DOHH2 (cell line): ENCODE data around the gene LHX3.

Experiments used
- H3F3A ChIP-seq: fragments of 200-600 bp; sonication (generic), shearing (Covaris generic); 2 replicates; pipeline ENCODE4 v1.6.0; 2016; ENCODE audit warnings: antibody characterized with exemption, mild to moderate bottlenecking; ENCODE audit not compliant: control insufficient read depth, insufficient read depth
- H3K27ac ChIP-seq: fragments of 200-600 bp; sonication (generic); 2 replicates; pipeline ENCODE4 v1.5.1; 2014; ENCODE audit warnings: low read depth, mild to moderate bottlenecking, low read length, moderate library complexity
- H3K27me3 ChIP-seq: fragments of 200-600 bp; sonication (generic); 2 replicates; pipeline ENCODE4 v1.6.1; 2014; ENCODE audit warnings: mild to moderate bottlenecking, low read length, mixed read lengths; ENCODE audit not compliant: control insufficient read depth
- H3K36me3 ChIP-seq: fragments of 200-600 bp; sonication (generic); 2 replicates; pipeline ENCODE4 v1.6.1; 2014; ENCODE audit warnings: mild to moderate bottlenecking, low read length, moderate library complexity, mixed read lengths; ENCODE audit not compliant: control insufficient read depth
- H3K4me1 ChIP-seq: fragments of 200-600 bp; sonication (generic); 2 replicates; pipeline ENCODE4 v1.6.1; 2014; ENCODE audit warnings: mild to moderate bottlenecking, low read length, mixed read lengths; ENCODE audit not compliant: control insufficient read depth
- H3K4me2 ChIP-seq: fragments of 200-600 bp; sonication (generic); 2 replicates; pipeline ENCODE4 v1.6.0; 2014; ENCODE audit warnings: mild to moderate bottlenecking, low read length, moderate library complexity
- H3K4me3 ChIP-seq: fragments of 200-600 bp; sonication (generic); 2 replicates; pipeline ENCODE4 v1.5.1; 2014; ENCODE audit warnings: mild to moderate bottlenecking, low read length, mixed read lengths
- H3K79me2 ChIP-seq: fragments of 200-600 bp; sonication (generic); 2 replicates; pipeline ENCODE4 v1.6.1; 2014; ENCODE audit warnings: mild to moderate bottlenecking, low read length, mixed read lengths; ENCODE audit not compliant: control insufficient read depth
- H3K9me2 ChIP-seq: fragments of 200-600 bp; sonication (generic); replicated peaks from 2 replicates; pipeline ENCODE4 v1.6.1; 2014; ENCODE audit warnings: mild to moderate bottlenecking, low read length, mixed read lengths; ENCODE audit not compliant: control insufficient read depth
- H3K9me3 ChIP-seq: fragments of 200-600 bp; sonication (generic); 2 replicates; pipeline ENCODE4 v1.6.1; 2014; ENCODE audit warnings: antibody characterized with exemption, low read length, mixed read lengths; ENCODE audit not compliant: control insufficient read depth, insufficient read depth
- H4K20me1 ChIP-seq: fragments of 200-600 bp; sonication (generic); 2 replicates; pipeline ENCODE4 v1.6.0; 2014; ENCODE audit warnings: low read depth, mild to moderate bottlenecking, antibody characterized with exemption, low read length, moderate library complexity; ENCODE audit not compliant: control insufficient read depth, insufficient read depth
- CTCF ChIP-seq: fragments of 200-600 bp; sonication (generic); IDR thresholded peaks from one replicate; pipeline ENCODE4 v1.5.1; 2014; ENCODE audit warnings: antibody characterized with exemption, mild to moderate bottlenecking, low read depth, low read length; ENCODE audit not compliant: poor library complexity, severe bottlenecking
- EZH2phosphoT487 ChIP-seq: fragments of 200-600 bp; sonication (generic); IDR thresholded peaks from 2 replicates; pipeline ENCODE4 v1.6.1; 2017; ENCODE audit warnings: borderline replicate concordance, mild to moderate bottlenecking, antibody characterized with exemption, low read length, moderate library complexity, mixed read lengths

Gene LHX3

GRCh38 chr9:136249877-136250559 lies 45.1 kb upstream of the LHX3 start:
- H3K9me2 ChIP-seq: no peaks in the 10 kb centered on the region
- H3K36me3 ChIP-seq: peaks cover 1% of the 10 kb centered on the region
- H3K4me3 ChIP-seq: no peak overlapping the region
- no peak for TF ChIP-seq EZH2phosphoT487
- TF ChIP-seq CTCF: no peak
- no peak overlapping the region for H3K27ac ChIP-seq
- H3K4me2 ChIP-seq: no peak overlapping the region
- no peaks in the 10 kb centered on the region; the same call in 1 of the 2 replicates for H3K27me3 ChIP-seq
- peaks cover 4% of the 10 kb centered on the region for H3K79me2 ChIP-seq
- no peaks in the 10 kb centered on the region for H3K9me3 ChIP-seq
- peaks cover 9% of the 10 kb centered on the region for H3K4me1 ChIP-seq
- H4K20me1 ChIP-seq: no peaks in the 10 kb centered on the region
- H3F3A ChIP-seq: peaks cover under 1% of the 10 kb centered on the region

DNA sequence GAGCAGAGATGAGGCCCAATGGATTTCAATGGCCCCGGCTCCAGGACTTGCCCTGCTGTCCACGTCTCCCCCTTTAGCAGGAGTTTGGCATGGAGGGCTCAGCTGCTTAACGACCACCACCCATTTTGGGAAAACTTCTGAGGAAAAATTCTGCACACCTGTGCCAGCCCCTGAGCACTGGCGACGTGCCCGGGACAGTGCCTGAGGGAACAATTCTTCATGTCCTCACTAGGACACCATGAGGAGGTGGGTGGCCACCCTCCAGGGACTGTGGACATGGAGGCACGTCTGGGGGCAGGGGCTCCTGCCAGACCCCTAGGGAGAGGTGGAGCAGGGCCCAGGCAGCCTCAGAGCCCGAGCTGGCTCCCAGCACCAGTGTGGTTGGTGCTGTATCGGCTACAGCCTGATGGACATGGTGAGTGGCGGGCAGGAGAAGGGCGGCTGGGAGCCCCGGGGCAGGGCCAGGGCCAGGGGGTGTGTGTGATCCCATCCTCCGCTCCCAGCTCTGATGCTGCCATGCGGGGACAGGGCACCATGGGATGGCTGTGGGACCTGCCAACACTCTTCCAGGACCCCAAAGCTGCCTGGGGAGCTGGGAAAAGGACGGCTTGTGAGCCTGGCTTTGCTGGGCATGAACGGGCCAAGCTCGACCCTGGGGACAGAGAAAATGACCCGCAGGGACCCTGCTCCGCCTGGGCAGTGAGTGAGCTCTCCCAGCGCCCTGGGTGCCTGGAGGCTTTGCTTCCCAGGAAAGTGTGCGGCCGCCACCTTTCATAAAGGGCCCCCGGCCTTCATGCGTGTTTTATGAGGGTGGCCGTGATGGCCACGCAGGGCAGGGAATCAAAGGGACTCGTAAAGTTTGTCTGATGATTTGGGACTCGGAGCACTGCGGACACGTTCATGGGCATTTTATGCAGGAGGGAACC lies 44.3 kb upstream of the LHX3 start:
- H3K4me1 ChIP-seq: peaks cover 12% of the 10 kb centered on the region
- H3K9me2 ChIP-seq: no peaks in the 10 kb centered on the region
- no peak overlapping the region for H3K27ac ChIP-seq
- H3K4me2 ChIP-seq: no peak overlapping the region
- H3F3A ChIP-seq: peaks cover 7% of the 10 kb centered on the region
- no peaks in the 10 kb centered on the region for H4K20me1 ChIP-seq
- no peaks in the 10 kb centered on the region for H3K9me3 ChIP-seq
- H3K27me3 ChIP-seq: no peaks in the 10 kb centered on the region; the same call in 1 of the 2 replicates
- H3K79me2 ChIP-seq: peaks cover 12% of the 10 kb centered on the region
- H3K4me3 ChIP-seq: no peak overlapping the region
- no peak for TF ChIP-seq EZH2phosphoT487
- no peak for TF ChIP-seq CTCF
- peaks cover 7% of the 10 kb centered on the region for H3K36me3 ChIP-seq

GRCh38 chr9:136247947-136248637 lies 43.2 kb upstream of the LHX3 start:
- no peak overlapping the region for H3K4me2 ChIP-seq
- no peaks in the 10 kb centered on the region; the same call in 1 of the 2 replicates for H4K20me1 ChIP-seq
- H3K27me3 ChIP-seq: no peaks in the 10 kb centered on the region; the same call in 1 of the 2 replicates
- H3K9me3 ChIP-seq: no peaks in the 10 kb centered on the region
- TF ChIP-seq EZH2phosphoT487 (no peak), CTCF (no peak)
- H3K79me2 ChIP-seq: peaks cover 24% of the 10 kb centered on the region
- H3K4me3 ChIP-seq: no peak overlapping the region
- H3F3A ChIP-seq: peaks cover 18% of the 10 kb centered on the region
- peaks cover 18% of the 10 kb centered on the region for H3K36me3 ChIP-seq
- no peaks in the 10 kb centered on the region for H3K9me2 ChIP-seq
- no peak overlapping the region for H3K27ac ChIP-seq
- H3K4me1 ChIP-seq: peaks cover 23% of the 10 kb centered on the region
